Liver (tissue), 9 donors: Measurements from ENCODE around the gene GNAS-AS1. TPM values are rescaled to one million over a fixed set of nuclear protein-coding genes. Genes with fewer than 3 reads are reported as not detected.

Source experiments
- DNase-seq: peaks from one replicate; pipeline ENCODE4 v3.0.0-alpha.2; 2017; ENCODE audit warnings: low spot score
- H3K27ac ChIP-seq, 2 donors: one replicate each; pipeline ENCODE4 v1.7.0; 2013; ENCODE audit warnings: inconsistent platforms in 2 of 2, low read length in 2 of 2, control low read depth in 1 of 2, low read depth in 1 of 2, mild to moderate bottlenecking in 1 of 2
- H3K27me3 ChIP-seq, 4 donors: one replicate each; pipeline versions ENCODE4 v1.6.1 to v1.7.0; 2013; ENCODE audit warnings: low read length in 3 of 4, inconsistent platforms in 1 of 4, mild to moderate bottlenecking in 1 of 4, moderate library complexity in 1 of 4; ENCODE audit not compliant: control insufficient read depth in 4 of 4, insufficient read depth in 4 of 4
- H3K36me3 ChIP-seq, 4 donors: one replicate each; pipeline versions ENCODE4 v1.6.1 to v1.7.0; 2013; ENCODE audit warnings: low read length in 3 of 4, mild to moderate bottlenecking in 3 of 4, low read depth in 1 of 4, moderate library complexity in 1 of 4; ENCODE audit not compliant: control insufficient read depth in 4 of 4, insufficient read depth in 3 of 4
- H3K4me1 ChIP-seq, 4 donors: one replicate each; pipeline versions ENCODE4 v1.6.1 to v1.7.0; 2013; ENCODE audit warnings: low read length in 3 of 4, mild to moderate bottlenecking in 3 of 4, moderate library complexity in 1 of 4; ENCODE audit not compliant: control insufficient read depth in 4 of 4, insufficient read depth in 4 of 4
- H3K4me3 ChIP-seq, 3 donors: one replicate each; pipeline versions ENCODE4 v1.6.1 to v1.7.0; 2013; ENCODE audit warnings: low read length in 3 of 3, control low read depth in 1 of 3, low read depth in 1 of 3, mild to moderate bottlenecking in 1 of 3
- H3K9ac ChIP-seq, 2 donors: one replicate each; pipeline ENCODE4 v1.7.0; 2013; ENCODE audit warnings: low read length in 2 of 2, mild to moderate bottlenecking in 2 of 2, moderate library complexity in 2 of 2, control low read depth in 1 of 2, low read depth in 1 of 2
- H3K9me3 ChIP-seq, 4 donors: one replicate each; pipeline versions ENCODE4 v1.6.1 to v1.7.0; 2013; ENCODE audit warnings: low read length in 3 of 4; ENCODE audit not compliant: control insufficient read depth in 4 of 4
- EGR1 ChIP-seq, 2 donors: IDR thresholded peaks; 2 replicates each; pipeline ENCODE4 v1.6.1; 2016 to 2018; ENCODE audit warnings: antibody characterized with exemption in 2 of 2, low read depth in 2 of 2
- FOXA1 ChIP-seq: IDR thresholded peaks from 2 replicates; pipeline ENCODE4 v1.6.1; 2016; ENCODE audit warnings: antibody characterized with exemption
- FOXA2 ChIP-seq: IDR thresholded peaks from 2 replicates; pipeline ENCODE4 v1.6.1; 2016; ENCODE audit warnings: antibody characterized with exemption
- GABPA ChIP-seq, 2 donors: IDR thresholded peaks in 1 of 2; conservative IDR thresholded peaks in 1 of 2; 2 replicates each; pipeline ENCODE4 v1.6.1; 2016; ENCODE audit warnings: antibody characterized with exemption in 2 of 2, mild to moderate bottlenecking in 1 of 2, moderate library complexity in 1 of 2
- HNF4A ChIP-seq, 2 donors: conservative IDR thresholded peaks; 2 replicates each; pipeline ENCODE4 v1.6.1; 2016; ENCODE audit warnings: antibody characterized with exemption in 2 of 2, mild to moderate bottlenecking in 2 of 2
- JUND ChIP-seq, 2 donors: IDR thresholded peaks; 2 replicates each; pipeline ENCODE4 v1.6.1; 2016; ENCODE audit warnings: antibody characterized with exemption in 2 of 2
- NR2F2 ChIP-seq: IDR thresholded peaks from 2 replicates; pipeline ENCODE4 v1.6.1; 2016; ENCODE audit warnings: antibody characterized with exemption
- RAD21 ChIP-seq, 2 donors: IDR thresholded peaks; 2 replicates each; pipeline ENCODE4 v1.6.1; 2016; ENCODE audit warnings: antibody characterized with exemption in 2 of 2, mild to moderate bottlenecking in 2 of 2
- RXRA ChIP-seq, 2 donors: IDR thresholded peaks; 2 replicates each; pipeline ENCODE4 v1.6.1; 2017 to 2018; ENCODE audit warnings: antibody characterized with exemption in 2 of 2, mild to moderate bottlenecking in 1 of 2
- SP1 ChIP-seq: IDR thresholded peaks from 2 replicates; pipeline ENCODE4 v1.6.1; 2018; ENCODE audit warnings: antibody characterized with exemption, mild to moderate bottlenecking
- TAF1 ChIP-seq: conservative IDR thresholded peaks from 2 replicates; pipeline ENCODE4 v1.6.1; 2016; ENCODE audit warnings: antibody characterized with exemption, mild to moderate bottlenecking
- WGBS: extraction: QIAGEN DNeasy Blood & Tissue Kit; methylation state at CpG from one replicate; pipeline ENCODE4 v1.1.7; 2013; 5-methylcytosine and 5-hydroxymethylcytosine counted together
- polyA plus RNA-seq, 2 donors: library from polyadenylated mRNA; stranded (reverse) in 1 of 2; unstranded in 1 of 2; fragments of 200-250 nt in 1 of 2; fragments of >200 nt in 1 of 2; fragmentation: Nextera tagmentation in 1 of 2; extraction: Ambion mirVana in 1 of 2; gene quantifications; one replicate each; pipeline versions ENCODE4 v1.2.1 to v1.2.3, GENCODE V29; 2013 to 2015
- total RNA-seq, 2 donors: library from RNA; depleted of rRNA; stranded (reverse); fragments of >200 nt; gene quantifications; one replicate each; pipeline ENCODE4 v1.2.3, GENCODE V29; 2014
- TF ChIP-seq, protein P1 (sequence below): IDR thresholded peaks from 2 replicates; pipeline ENCODE4 v1.6.1; 2016; ENCODE audit warnings: antibody characterized with exemption, mild to moderate bottlenecking
- TF ChIP-seq, protein P2 (sequence below): fragments of 150-350 bp; IDR thresholded peaks from 2 replicates; pipeline ENCODE4 v1.5.1; 2017; ENCODE audit warnings: improper control_type of control experiment, low read depth, low read length; ENCODE audit not compliant: missing input control
- TF ChIP-seq, protein P3 (sequence below): IDR thresholded peaks from 2 replicates; pipeline ENCODE4 v1.6.1; 2016; ENCODE audit warnings: antibody characterized with exemption
- TF ChIP-seq, protein P4 (sequence below): IDR thresholded peaks from 2 replicates; pipeline ENCODE4 v1.6.1; 2016; ENCODE audit warnings: antibody characterized with exemption
- TF ChIP-seq, protein P5 (sequence below): IDR thresholded peaks from 2 replicates; pipeline ENCODE4 v1.6.1; 2016; ENCODE audit warnings: antibody characterized with exemption
- donor health status: healthy.
- donor health status: healthy.
- donor health status: healthy.
- donor health status: healthy.
- donor health status: healthy.

The GNAS-AS1 gene
- total and polyA plus RNA-seq, 4 donors, result 0.08 to 0.42 (median 0.09) TPM; not detected in 1

DNA sequence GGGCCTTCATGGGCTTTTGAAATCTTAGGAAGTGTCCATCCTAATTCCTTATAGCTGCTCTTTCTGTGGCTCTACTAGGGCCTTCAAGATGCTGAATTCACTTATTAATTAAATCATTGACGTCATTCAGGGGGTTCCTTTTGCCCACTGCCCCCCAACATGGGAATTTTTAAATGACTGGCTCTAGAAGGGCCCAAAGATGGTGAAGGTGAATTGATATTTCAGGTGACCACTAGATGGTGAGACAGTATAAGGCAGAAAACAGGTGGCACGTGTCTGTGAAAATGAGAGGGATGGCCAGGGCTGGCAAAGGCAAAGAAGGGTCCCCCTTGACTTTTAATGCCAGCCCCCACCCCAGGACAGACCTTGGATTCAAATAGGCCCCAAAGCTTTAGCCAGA is 13.6 kb upstream of the GNAS-AS1 start:
- Histone ChIP-seq H3K36me3 (no peaks in the 10 kb centered on the region), H3K27me3 (no peaks in the 10 kb centered on the region), H3K4me3 (no peak overlapping the region), H3K27ac (no peak overlapping the region), H3K9me3 (no peaks in the 10 kb centered on the region), H3K9ac (no peak overlapping the region), H3K4me1 (no peaks in the 10 kb centered on the region)
- 46% methylated on average over 2 of the region's 2 CpGs for WGBS
- DNase-seq, result no peak
- TF ChIP-seq, protein P1, sequence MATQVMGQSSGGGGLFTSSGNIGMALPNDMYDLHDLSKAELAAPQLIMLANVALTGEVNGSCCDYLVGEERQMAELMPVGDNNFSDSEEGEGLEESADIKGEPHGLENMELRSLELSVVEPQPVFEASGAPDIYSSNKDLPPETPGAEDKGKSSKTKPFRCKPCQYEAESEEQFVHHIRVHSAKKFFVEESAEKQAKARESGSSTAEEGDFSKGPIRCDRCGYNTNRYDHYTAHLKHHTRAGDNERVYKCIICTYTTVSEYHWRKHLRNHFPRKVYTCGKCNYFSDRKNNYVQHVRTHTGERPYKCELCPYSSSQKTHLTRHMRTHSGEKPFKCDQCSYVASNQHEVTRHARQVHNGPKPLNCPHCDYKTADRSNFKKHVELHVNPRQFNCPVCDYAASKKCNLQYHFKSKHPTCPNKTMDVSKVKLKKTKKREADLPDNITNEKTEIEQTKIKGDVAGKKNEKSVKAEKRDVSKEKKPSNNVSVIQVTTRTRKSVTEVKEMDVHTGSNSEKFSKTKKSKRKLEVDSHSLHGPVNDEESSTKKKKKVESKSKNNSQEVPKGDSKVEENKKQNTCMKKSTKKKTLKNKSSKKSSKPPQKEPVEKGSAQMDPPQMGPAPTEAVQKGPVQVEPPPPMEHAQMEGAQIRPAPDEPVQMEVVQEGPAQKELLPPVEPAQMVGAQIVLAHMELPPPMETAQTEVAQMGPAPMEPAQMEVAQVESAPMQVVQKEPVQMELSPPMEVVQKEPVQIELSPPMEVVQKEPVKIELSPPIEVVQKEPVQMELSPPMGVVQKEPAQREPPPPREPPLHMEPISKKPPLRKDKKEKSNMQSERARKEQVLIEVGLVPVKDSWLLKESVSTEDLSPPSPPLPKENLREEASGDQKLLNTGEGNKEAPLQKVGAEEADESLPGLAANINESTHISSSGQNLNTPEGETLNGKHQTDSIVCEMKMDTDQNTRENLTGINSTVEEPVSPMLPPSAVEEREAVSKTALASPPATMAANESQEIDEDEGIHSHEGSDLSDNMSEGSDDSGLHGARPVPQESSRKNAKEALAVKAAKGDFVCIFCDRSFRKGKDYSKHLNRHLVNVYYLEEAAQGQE, result no peak
- peak; percentile 55 to 60 for TF ChIP-seq RAD21 (IDR thresholded peaks at IDR 0.05)
- TF ChIP-seq, protein P2, sequence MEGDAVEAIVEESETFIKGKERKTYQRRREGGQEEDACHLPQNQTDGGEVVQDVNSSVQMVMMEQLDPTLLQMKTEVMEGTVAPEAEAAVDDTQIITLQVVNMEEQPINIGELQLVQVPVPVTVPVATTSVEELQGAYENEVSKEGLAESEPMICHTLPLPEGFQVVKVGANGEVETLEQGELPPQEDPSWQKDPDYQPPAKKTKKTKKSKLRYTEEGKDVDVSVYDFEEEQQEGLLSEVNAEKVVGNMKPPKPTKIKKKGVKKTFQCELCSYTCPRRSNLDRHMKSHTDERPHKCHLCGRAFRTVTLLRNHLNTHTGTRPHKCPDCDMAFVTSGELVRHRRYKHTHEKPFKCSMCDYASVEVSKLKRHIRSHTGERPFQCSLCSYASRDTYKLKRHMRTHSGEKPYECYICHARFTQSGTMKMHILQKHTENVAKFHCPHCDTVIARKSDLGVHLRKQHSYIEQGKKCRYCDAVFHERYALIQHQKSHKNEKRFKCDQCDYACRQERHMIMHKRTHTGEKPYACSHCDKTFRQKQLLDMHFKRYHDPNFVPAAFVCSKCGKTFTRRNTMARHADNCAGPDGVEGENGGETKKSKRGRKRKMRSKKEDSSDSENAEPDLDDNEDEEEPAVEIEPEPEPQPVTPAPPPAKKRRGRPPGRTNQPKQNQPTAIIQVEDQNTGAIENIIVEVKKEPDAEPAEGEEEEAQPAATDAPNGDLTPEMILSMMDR, result peak; percentile 28

DNA sequence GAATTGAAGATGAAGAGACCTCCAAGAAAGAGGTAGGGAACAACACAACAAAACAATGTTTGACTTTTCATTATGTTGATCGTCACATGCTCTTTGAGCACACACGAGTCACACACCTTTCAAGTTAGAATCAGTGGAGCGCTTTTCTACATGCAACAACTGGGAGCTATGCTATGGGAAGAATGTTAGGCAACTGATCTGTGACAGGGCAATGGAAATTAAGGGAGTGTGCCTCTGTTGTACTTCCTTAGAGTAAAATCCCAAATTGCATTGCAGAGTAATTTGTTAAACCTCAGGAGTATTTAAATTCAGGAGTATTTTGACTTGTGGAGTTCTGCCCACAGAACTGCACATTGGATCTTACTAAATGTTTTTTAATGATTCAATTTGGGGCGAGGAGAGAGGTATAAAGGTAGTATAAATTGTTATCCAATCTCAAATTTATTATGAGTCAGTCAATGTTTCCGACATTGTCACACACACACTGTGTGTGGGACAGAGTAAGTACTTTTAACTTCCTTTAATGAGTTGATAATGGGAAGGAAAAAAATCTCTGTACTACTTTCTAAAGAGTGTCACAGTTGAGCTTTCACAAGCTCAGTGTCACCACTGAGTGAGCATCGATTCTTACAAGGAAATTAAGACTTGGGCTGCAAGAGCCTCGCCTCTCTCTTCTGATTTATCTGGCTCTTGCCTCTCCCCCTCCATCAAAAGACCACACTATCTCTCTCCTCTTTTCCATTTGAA is 12.5 kb upstream of the GNAS-AS1 start:
- Histone ChIP-seq H3K27me3 (no peaks in the 10 kb centered on the region), H3K9me3 (no peaks in the 10 kb centered on the region), H3K9ac (no peak overlapping the region), H3K4me1 (no peaks in the 10 kb centered on the region), H3K36me3 (no peaks in the 10 kb centered on the region), H3K4me3 (no peak overlapping the region), H3K27ac (no peak overlapping the region)
- TF ChIP-seq, protein P2, result no peak
- TF ChIP-seq, protein P3, sequence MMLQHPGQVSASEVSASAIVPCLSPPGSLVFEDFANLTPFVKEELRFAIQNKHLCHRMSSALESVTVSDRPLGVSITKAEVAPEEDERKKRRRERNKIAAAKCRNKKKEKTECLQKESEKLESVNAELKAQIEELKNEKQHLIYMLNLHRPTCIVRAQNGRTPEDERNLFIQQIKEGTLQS, result no peak
- TF ChIP-seq NR2F2, result no peak
- no peak for TF ChIP-seq GABPA (IDR thresholded peaks at IDR 0.05 in 1 of 2, conservative IDR thresholded peaks at IDR 0.05 in 1 of 2)
- no peak for TF ChIP-seq EGR1 (IDR thresholded peaks at IDR 0.05; ENCODE audit: low read depth in 2 of 2)
- TF ChIP-seq, protein P4, sequence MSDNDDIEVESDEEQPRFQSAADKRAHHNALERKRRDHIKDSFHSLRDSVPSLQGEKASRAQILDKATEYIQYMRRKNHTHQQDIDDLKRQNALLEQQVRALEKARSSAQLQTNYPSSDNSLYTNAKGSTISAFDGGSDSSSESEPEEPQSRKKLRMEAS, result no peak
- no peak for TF ChIP-seq SP1
- no peak for TF ChIP-seq RXRA (IDR thresholded peaks at IDR 0.05)
- TF ChIP-seq TAF1, result no peak
- TF ChIP-seq JUND (IDR thresholded peaks at IDR 0.05), result no peak
- TF ChIP-seq, protein P1, result no peak
- no peak for TF ChIP-seq RAD21 (IDR thresholded peaks at IDR 0.05)
- TF ChIP-seq, protein P5, sequence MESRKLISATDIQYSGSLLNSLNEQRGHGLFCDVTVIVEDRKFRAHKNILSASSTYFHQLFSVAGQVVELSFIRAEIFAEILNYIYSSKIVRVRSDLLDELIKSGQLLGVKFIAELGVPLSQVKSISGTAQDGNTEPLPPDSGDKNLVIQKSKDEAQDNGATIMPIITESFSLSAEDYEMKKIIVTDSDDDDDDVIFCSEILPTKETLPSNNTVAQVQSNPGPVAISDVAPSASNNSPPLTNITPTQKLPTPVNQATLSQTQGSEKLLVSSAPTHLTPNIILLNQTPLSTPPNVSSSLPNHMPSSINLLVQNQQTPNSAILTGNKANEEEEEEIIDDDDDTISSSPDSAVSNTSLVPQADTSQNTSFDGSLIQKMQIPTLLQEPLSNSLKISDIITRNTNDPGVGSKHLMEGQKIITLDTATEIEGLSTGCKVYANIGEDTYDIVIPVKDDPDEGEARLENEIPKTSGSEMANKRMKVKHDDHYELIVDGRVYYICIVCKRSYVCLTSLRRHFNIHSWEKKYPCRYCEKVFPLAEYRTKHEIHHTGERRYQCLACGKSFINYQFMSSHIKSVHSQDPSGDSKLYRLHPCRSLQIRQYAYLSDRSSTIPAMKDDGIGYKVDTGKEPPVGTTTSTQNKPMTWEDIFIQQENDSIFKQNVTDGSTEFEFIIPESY, result no peak
- no peak for TF ChIP-seq HNF4A (conservative IDR thresholded peaks at IDR 0.05)
- TF ChIP-seq FOXA1, result no peak
- no peak for TF ChIP-seq FOXA2
- DNase-seq, result no peak
- WGBS, result 82% methylated on average over 7 of the region's 7 CpGs
